DOHH2 (cell line): ENCODE data around the gene PRPSAP1.

Experiments
- H3F3A ChIP-seq: fragments of 200-600 bp; sonication (generic), shearing (Covaris generic); 2 replicates; pipeline ENCODE4 v1.6.0; 2016; ENCODE audit warnings: antibody characterized with exemption, mild to moderate bottlenecking; ENCODE audit not compliant: control insufficient read depth, insufficient read depth
- H3K27ac ChIP-seq: fragments of 200-600 bp; sonication (generic); 2 replicates; pipeline ENCODE4 v1.5.1; 2014; ENCODE audit warnings: low read depth, mild to moderate bottlenecking, low read length, moderate library complexity
- H3K27me3 ChIP-seq: fragments of 200-600 bp; sonication (generic); 2 replicates; pipeline ENCODE4 v1.6.1; 2014; ENCODE audit warnings: mild to moderate bottlenecking, low read length, mixed read lengths; ENCODE audit not compliant: control insufficient read depth
- H3K36me3 ChIP-seq: fragments of 200-600 bp; sonication (generic); 2 replicates; pipeline ENCODE4 v1.6.1; 2014; ENCODE audit warnings: mild to moderate bottlenecking, low read length, moderate library complexity, mixed read lengths; ENCODE audit not compliant: control insufficient read depth
- H3K4me1 ChIP-seq: fragments of 200-600 bp; sonication (generic); 2 replicates; pipeline ENCODE4 v1.6.1; 2014; ENCODE audit warnings: mild to moderate bottlenecking, low read length, mixed read lengths; ENCODE audit not compliant: control insufficient read depth
- H3K4me2 ChIP-seq: fragments of 200-600 bp; sonication (generic); 2 replicates; pipeline ENCODE4 v1.6.0; 2014; ENCODE audit warnings: mild to moderate bottlenecking, low read length, moderate library complexity
- H3K4me3 ChIP-seq: fragments of 200-600 bp; sonication (generic); 2 replicates; pipeline ENCODE4 v1.5.1; 2014; ENCODE audit warnings: mild to moderate bottlenecking, low read length, mixed read lengths
- H3K79me2 ChIP-seq: fragments of 200-600 bp; sonication (generic); 2 replicates; pipeline ENCODE4 v1.6.1; 2014; ENCODE audit warnings: mild to moderate bottlenecking, low read length, mixed read lengths; ENCODE audit not compliant: control insufficient read depth
- H3K9me2 ChIP-seq: fragments of 200-600 bp; sonication (generic); replicated peaks from 2 replicates; pipeline ENCODE4 v1.6.1; 2014; ENCODE audit warnings: mild to moderate bottlenecking, low read length, mixed read lengths; ENCODE audit not compliant: control insufficient read depth
- H3K9me3 ChIP-seq: fragments of 200-600 bp; sonication (generic); 2 replicates; pipeline ENCODE4 v1.6.1; 2014; ENCODE audit warnings: antibody characterized with exemption, low read length, mixed read lengths; ENCODE audit not compliant: control insufficient read depth, insufficient read depth
- H4K20me1 ChIP-seq: fragments of 200-600 bp; sonication (generic); 2 replicates; pipeline ENCODE4 v1.6.0; 2014; ENCODE audit warnings: low read depth, mild to moderate bottlenecking, antibody characterized with exemption, low read length, moderate library complexity; ENCODE audit not compliant: control insufficient read depth, insufficient read depth
- CTCF ChIP-seq: fragments of 200-600 bp; sonication (generic); IDR thresholded peaks from one replicate; pipeline ENCODE4 v1.5.1; 2014; ENCODE audit warnings: antibody characterized with exemption, mild to moderate bottlenecking, low read depth, low read length; ENCODE audit not compliant: poor library complexity, severe bottlenecking
- EZH2phosphoT487 ChIP-seq: fragments of 200-600 bp; sonication (generic); IDR thresholded peaks from 2 replicates; pipeline ENCODE4 v1.6.1; 2017; ENCODE audit warnings: borderline replicate concordance, mild to moderate bottlenecking, antibody characterized with exemption, low read length, moderate library complexity, mixed read lengths

The PRPSAP1 gene

GRCh38 chr17:76376318-76377133 is 22.8 kb upstream of the PRPSAP1 start:
- Histone ChIP-seq H3K79me2 (no peaks in the 10 kb centered on the region), H3K27ac (no peak overlapping the region), H3K9me2 (no peaks in the 10 kb centered on the region), H4K20me1 (no peaks in the 10 kb centered on the region), H3F3A (peaks cover 8% of the 10 kb centered on the region), H3K9me3 (no peaks in the 10 kb centered on the region), H3K36me3 (no peaks in the 10 kb centered on the region), H3K4me2 (no peak overlapping the region), H3K4me1 (peaks cover 17% of the 10 kb centered on the region), H3K4me3 (no peak overlapping the region), H3K27me3 (peaks cover 5% of the 10 kb centered on the region)
- TF ChIP-seq CTCF (no peak), EZH2phosphoT487 (no peak)

GRCh38 chr17:76371656-76372628 is 18.2 kb upstream of the PRPSAP1 start:
- no peak overlapping the region for H3K4me3 ChIP-seq
- H3F3A ChIP-seq, result peaks cover 5% of the 10 kb centered on the region
- no peak overlapping the region for H3K4me2 ChIP-seq
- H4K20me1 ChIP-seq, result no peaks in the 10 kb centered on the region
- no peaks in the 10 kb centered on the region for H3K36me3 ChIP-seq
- peaks cover 3% of the 10 kb centered on the region; the same call in 1 of the 2 replicates for H3K27me3 ChIP-seq
- TF ChIP-seq EZH2phosphoT487 (no peak), CTCF (no peak)
- H3K79me2 ChIP-seq, result no peaks in the 10 kb centered on the region
- peaks cover 25% of the 10 kb centered on the region for H3K4me1 ChIP-seq
- H3K9me2 ChIP-seq, result no peaks in the 10 kb centered on the region
- no peak overlapping the region for H3K27ac ChIP-seq
- H3K9me3 ChIP-seq, result no peaks in the 10 kb centered on the region

- no peak overlapping the region for H3K4me3 ChIP-seq
- TF ChIP-seq EZH2phosphoT487 (no peak), CTCF (no peak)
- H3K27ac ChIP-seq, result no peak overlapping the region
These were observed 16.7 kb upstream of the PRPSAP1 start for GRCh38 chr17:76370261-76370993.

More at GRCh38 chr17:76370261-76370993, 16.7 kb upstream of the PRPSAP1 start:
- H3K9me2 ChIP-seq, result no peaks in the 10 kb centered on the region
- no peak overlapping the region for H3K4me2 ChIP-seq
- H3F3A ChIP-seq, result peaks cover 5% of the 10 kb centered on the region
- H3K79me2 ChIP-seq, result no peaks in the 10 kb centered on the region
- no peaks in the 10 kb centered on the region for H3K9me3 ChIP-seq
- no peaks in the 10 kb centered on the region for H3K36me3 ChIP-seq
- H3K4me1 ChIP-seq, result peaks cover 26% of the 10 kb centered on the region
- H4K20me1 ChIP-seq, result no peaks in the 10 kb centered on the region
- peaks cover 3% of the 10 kb centered on the region; the same call in 1 of the 2 replicates for H3K27me3 ChIP-seq
